ENCODE data around the gene ZNF385D.

The ZNF385D gene

GRCh38 chr3:21654662-21655061 lies 96.3 kb downstream of the ZNF385D start:
- in situ Hi-C loops (cut with MboI; ENCODE audit: low pct_unique_long_range_greater_than_20kb, low sequenced_read_pairs, unreplicated experiment), result no loop called here
- TF ChIP-seq, protein P1, sequence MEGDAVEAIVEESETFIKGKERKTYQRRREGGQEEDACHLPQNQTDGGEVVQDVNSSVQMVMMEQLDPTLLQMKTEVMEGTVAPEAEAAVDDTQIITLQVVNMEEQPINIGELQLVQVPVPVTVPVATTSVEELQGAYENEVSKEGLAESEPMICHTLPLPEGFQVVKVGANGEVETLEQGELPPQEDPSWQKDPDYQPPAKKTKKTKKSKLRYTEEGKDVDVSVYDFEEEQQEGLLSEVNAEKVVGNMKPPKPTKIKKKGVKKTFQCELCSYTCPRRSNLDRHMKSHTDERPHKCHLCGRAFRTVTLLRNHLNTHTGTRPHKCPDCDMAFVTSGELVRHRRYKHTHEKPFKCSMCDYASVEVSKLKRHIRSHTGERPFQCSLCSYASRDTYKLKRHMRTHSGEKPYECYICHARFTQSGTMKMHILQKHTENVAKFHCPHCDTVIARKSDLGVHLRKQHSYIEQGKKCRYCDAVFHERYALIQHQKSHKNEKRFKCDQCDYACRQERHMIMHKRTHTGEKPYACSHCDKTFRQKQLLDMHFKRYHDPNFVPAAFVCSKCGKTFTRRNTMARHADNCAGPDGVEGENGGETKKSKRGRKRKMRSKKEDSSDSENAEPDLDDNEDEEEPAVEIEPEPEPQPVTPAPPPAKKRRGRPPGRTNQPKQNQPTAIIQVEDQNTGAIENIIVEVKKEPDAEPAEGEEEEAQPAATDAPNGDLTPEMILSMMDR (IDR thresholded peaks at IDR 0.05; ENCODE audit: extremely low read depth, insufficient read depth, missing control alignments), result no peak
- no peak for DNase-seq (ENCODE audit: low spot score)

- in situ Hi-C loops (cut with MboI; ENCODE audit: low pct_unique_long_range_greater_than_20kb, low sequenced_read_pairs, unreplicated experiment), result no loop called here
- DNase-seq (ENCODE audit: low spot score), result no peak
- TF ChIP-seq, protein P1 (IDR thresholded peaks at IDR 0.05; ENCODE audit: extremely low read depth, insufficient read depth, missing control alignments), result no peak
Measured at GRCh38 chr3:21654241-21654640, 96.8 kb downstream of the ZNF385D start.

- TF ChIP-seq, protein P1 (IDR thresholded peaks at IDR 0.05; ENCODE audit: extremely low read depth, insufficient read depth, missing control alignments), result no peak
- no peak for DNase-seq (ENCODE audit: low spot score)
- in situ Hi-C loops (cut with MboI; ENCODE audit: low pct_unique_long_range_greater_than_20kb, low sequenced_read_pairs, unreplicated experiment), result no loop called here
Measured at GRCh38 chr3:21649519-21649918, 101.5 kb downstream of the ZNF385D start.

DNA sequence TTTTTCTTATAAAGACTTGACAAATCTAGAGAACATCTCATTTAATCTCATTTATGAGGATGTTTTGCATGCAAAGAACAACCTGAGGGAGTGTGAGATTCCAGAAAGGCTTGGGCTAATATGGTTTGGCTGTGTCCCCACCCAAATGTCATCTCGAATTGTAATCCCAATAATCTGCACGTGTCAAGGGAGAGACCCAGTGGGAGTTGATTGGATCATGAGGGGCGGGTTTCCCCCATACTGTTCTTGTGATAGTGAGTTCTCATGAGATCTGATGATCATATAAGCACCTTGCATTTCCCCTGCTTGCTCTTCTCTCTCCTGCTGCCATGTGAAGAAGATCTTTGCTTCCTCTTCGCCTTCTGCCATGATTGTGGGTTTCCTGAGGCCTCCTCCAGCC lies 103.0 kb downstream of the ZNF385D start:
- in situ Hi-C loops (cut with MboI; ENCODE audit: low pct_unique_long_range_greater_than_20kb, low sequenced_read_pairs, unreplicated experiment), result no loop called here
- DNase-seq (ENCODE audit: low spot score), result no peak
- TF ChIP-seq, protein P1 (IDR thresholded peaks at IDR 0.05; ENCODE audit: extremely low read depth, insufficient read depth, missing control alignments), result no peak

GRCh38 chr3:21645121-21645897 lies 105.7 kb downstream of the ZNF385D start:
- in situ Hi-C loops (cut with MboI; ENCODE audit: low pct_unique_long_range_greater_than_20kb, low sequenced_read_pairs, unreplicated experiment), result no loop called here
- TF ChIP-seq, protein P1 (IDR thresholded peaks at IDR 0.05; ENCODE audit: extremely low read depth, insufficient read depth, missing control alignments), result no peak
- DNase-seq (ENCODE audit: low spot score), result no peak

DNA sequence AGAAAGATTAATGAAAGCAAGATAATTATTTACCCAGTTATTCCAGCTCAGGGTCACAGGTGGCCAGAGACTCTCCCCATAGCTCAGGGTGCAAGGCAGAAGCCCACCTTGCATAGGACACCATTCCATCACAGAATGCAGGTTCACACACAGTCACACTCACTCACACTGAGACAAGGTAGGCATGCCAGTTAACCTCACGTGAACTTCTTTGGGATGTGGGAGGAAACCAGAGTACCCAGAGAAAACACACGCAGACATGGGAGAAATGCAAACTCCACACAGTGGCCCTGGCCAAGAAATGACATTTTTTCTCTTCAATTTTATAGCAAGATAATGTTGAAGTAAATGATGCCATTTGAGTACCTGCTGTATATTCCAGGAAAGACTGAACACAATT lies 106.7 kb downstream of the ZNF385D start:
- DNase-seq (ENCODE audit: low spot score), result no peak
- in situ Hi-C loops (cut with MboI; ENCODE audit: low pct_unique_long_range_greater_than_20kb, low sequenced_read_pairs, unreplicated experiment), result no loop called here
- TF ChIP-seq, protein P1 (IDR thresholded peaks at IDR 0.05; ENCODE audit: extremely low read depth, insufficient read depth, missing control alignments), result no peak

All from GM13977 (cell line).